NCI-H460 (cell line): ENCODE results near the gene PBX2. TPM values are rescaled to one million over a fixed set of nuclear protein-coding genes. Genes with fewer than 3 reads are reported as not detected.
"Not testable (repeated sequence)": the region's sequence is repeated elsewhere in the genome, so short reads cannot be mapped to it uniquely, and the experiment has no call there.

ENCODE experiments used
- DNase-seq: peaks from one replicate; pipeline ENCODE4 v3.0.0-alpha.2; 2016; ENCODE audit warnings: low read depth; ENCODE audit errors: extremely low read depth
- small RNA-seq, 2 experiments: library from RNA; depleted of rRNA; stranded (forward); fragments of <200 nt; gene quantifications; one replicate each; pipeline ENCODE3, GENCODE V24; 2014
- total RNA-seq: library from RNA; depleted of rRNA; stranded (reverse); fragments of >200 nt; shearing (Covaris generic); gene quantifications from 2 replicates; pipeline ENCODE4 v1.2.3, GENCODE V29; 2014; rRNA removed

The PBX2 gene
- total RNA-seq, 1 experiment from 2014 or later = 10.7 TPM

DNA sequence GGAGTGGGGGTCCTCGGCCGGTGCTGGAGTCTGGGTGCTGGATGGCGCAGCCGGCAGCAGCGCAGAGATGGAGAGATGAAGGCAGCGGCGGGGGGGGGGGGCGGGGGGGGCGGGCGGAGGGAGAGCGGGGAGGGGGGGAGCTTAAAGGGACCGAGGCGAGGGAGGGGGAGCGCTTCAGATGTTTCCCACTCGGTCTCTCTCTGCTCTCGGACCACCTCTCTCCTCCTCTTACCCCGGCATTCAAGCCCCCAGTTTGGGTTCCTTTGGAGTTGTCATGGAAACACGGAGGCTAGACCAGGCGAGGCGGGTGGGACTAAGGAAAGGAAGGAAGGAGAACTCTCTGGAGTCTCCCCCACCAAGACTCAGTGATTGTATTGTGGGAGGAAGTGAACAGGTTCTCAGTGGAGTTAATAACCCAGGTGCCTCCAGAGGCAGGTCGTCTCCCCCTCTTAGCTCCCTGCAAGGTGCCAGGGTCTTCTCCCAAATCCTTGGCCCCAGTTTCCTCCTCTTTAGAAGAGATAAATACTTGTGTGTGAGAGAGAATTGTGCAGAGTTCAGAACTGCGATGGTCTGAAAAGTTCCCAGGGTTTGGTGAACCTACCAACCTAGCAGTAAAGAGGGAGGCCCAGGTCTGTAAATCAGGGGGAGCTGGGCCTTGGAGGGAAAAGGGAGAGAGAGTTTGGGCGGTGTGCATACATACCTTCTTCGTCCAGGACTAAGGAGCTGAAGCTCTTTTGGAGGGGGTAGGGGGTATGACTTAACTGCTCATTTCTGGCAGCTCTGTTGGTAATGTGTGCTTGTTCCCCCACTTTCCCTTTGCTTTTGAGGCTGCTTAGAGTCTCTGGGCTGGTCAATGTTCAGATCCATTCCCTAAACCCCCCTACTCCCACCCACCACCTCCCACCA lies 37.9 kb downstream of the PBX2 start, which contains the start of gene PRRT1:
TSS of gene PRRT1 (minus strand) at position 77 of the 906 bp plus-strand sequence. CDS start 112 bp downstream, outside the sequence.
- no peak for DNase-seq

DNA sequence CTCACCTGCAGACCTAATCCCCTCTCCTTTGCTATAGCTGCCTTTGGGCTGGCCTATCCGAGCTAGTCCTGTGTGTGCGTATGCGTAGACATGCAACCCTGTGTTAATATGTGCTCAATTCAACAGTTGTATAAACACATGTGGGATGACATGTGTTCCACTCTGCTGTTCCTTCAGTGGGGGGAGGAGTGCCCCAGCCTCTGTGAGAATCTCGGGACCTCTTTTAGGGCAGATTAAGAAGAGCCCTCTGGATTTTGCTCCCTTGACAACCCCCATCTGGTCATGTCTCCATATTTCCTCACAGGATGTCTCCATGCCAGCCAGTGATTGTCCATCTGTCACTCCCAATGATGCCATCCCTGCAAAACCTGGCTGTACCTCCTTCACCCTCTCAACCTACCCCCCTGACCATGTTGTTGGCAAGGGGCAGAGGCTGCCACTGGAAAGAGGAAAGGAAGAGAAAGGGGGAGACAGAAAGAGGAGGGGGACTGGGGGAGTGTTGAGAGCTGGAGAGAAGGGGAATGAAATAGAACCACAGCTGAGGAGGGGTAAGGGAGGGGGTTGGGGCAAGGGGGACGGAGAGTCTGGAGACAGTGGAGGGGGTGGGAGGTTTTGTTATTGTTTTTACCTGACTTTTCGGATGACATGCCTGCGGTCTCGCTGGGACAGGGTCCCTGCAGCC lies 38.7 kb downstream of the PBX2 start:
- DNase-seq = no peak

DNA sequence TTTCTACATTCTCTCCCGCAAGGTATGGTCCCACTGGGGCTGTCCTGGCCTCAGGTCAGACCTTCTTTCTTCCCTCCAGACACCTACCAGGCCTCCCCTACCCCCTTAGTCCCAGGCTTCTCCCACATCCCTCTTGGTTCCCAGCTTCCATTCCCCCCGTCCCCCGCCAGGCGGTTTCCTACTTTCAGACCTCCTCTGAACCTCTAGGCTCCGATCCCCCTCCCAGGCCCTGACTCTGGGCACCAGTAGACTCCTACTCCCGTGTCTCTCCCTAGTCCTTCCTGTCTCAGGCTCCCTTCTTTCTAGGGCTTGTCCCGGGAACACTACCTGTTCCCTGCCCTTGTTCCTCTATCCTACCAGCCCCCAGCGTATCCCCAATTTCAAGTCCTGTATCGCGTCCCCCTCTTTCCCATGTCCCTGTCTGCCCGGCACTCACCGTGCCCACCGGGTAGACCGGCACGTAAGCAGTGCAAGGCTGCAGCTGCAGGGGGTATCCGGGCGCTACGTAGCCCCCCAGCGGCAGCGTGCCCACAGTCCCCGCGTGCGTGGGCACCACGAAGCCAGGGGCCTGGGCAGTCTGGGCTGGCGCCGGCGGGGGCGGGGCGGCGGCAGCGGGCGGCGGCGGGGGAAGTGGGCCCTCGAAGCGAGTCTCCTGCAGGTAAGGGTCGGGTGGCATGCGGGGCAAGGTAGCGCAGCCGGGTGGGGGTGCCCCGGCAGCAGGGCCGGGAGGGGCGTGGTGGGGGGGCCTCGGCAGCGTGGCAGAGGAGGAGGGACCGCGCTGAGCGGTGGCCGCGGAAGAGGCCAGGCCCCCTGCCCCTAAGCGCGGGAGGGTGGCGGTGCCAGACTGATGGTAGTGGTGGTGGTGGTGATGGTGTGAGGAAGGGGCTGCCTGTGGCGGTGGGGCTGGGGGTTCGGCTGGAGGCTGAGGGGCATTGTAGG lies 39.8 kb downstream of the PBX2 start:
- DNase-seq = no peak

DNA sequence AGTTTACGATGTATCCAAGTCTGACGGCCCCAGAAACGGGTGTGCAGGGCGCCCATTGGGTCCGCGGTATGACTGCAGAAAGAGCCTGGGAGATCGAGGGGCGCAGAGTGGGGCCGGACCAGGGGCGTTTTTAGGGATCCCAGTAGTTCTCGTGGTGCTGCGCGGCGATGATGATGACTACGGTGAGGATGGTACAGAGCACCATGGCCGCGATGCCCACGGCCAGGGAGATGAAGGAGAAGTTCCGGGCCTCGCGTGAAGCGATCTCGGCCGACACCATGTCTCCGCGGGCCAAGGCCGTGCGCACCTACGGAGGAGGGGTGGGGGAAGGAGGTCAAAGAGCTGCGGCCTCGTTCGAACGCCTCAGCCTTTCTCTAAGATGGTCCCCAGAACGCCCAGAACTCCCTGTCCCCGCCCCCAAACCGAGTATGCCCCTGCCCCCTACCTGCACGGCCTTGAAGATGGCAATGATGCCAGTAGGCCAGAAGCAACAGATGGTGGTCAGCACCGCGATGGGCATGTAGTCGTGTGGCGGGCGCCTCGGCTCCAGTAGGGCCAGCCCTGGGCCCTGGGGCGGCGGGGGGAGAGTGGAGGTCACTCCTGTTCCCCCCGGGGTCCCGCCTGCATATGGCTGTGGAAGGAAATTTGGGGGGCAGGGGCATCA lies 40.8 kb downstream of the PBX2 start:
- no peak for DNase-seq

DNA sequence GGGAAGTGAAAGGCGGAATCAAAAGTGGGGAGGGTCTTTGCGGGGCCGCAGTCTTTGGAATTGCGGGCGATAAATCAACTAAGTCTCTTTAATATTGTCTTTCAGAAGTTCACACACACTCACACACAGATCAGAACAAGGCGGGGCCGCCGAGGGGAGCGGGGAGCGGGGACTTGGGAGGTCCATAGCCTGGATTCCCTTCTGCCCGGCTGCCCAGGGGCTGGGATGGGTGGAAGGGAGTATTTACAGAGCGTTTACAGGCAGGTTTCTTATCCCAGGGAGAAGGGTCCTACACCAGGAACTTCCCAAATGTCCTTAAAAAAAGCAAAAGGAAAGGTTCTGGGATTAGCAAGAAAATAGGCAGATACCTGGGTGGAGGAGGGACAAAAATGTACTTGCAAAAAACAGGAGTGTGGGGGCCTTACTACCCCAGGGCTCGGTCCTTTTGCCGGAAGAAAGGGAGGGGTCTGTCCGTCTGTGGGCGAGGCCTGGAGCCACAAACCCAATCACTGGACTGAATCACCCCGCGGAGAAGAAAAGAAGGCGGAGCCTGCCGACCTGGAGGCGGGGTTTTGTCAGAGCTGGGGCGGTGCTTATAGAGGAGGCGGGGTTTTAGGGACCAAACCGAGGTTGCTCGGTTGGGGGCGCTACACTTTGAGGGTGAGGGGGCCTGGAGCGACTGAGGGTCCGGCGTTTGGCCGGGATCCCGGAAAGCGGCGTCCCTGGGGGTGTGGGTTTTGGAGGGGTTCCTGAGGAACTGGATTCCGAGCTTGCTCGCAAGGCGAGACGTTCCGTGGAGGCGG lies 41.5 kb downstream of the PBX2 start:
- DNase-seq = no peak

DNA sequence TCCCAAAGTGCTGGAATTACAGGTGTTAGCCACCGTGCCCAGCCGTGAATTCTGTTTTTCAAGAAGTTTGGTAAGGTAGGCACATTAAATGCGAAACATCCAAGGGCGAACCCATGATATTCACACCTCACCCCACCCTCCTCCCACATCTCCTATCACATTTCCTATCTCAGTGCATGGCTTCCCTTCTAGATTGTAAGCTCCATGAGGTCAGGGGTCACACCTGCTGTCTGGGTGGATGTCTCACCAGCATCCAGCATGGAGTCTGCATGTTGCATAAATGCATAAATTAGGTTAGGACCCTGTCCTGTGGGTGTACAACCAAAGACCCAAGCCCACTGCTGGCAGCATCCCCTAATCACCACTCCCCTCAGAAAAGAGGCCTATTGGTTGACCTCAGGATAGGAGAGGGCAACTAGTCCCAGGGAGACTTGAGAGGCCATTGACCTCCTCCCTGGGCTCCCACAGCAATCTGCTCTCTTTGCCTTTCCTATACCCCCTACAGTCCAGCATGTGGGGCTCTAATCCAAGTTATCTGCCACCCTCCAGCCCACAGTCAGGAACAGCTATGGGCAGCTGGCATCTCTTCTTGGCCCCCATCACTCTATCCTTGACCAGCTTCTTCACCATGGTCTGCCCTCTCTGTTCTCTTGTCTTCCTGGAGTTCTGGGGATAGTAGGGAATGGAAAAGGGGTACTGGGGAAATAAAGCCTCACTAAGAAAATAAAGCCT lies 42.4 kb downstream of the PBX2 start:
- DNase-seq = no peak

DNA sequence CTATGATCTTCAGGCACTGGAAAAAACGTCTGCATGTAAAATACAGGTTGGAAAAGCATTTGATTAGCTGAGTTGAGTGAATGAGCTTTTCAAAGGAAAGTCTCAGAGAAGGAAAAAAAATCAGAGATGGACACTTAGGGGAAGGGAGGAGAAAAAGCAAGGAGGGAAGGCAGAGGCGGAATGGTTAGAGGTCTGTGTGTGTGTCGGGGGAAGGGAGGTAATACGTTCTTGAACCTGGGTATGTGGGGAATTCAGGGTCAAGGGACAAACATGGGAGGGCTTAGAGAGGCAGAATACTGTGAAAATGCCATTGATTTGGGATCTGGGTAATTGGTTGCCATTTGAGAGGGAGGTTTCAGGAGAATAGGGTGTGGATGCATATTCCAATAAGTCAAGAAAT lies 43.3 kb downstream of the PBX2 start:
- DNase-seq = no peak

DNA sequence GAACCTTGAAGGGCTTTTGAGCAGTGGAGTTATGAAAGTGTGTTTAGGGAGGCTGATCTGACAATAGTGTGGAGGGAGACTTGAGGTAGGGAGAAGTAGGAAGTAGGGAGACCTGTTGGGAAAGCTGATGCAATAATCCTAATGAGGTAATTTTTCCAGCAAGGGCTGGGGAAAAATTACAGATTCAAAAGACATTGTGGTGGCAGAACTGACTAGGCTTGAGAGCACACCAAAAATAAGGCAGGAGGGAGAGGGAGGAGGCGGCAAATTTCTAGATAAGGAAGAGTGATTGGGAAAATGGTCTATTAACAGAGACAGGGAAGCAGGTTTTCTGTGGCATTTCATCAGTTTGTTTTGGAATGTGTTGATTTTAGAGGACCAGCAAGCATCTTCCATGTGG lies 43.7 kb downstream of the PBX2 start:
- DNase-seq = no peak

DNA sequence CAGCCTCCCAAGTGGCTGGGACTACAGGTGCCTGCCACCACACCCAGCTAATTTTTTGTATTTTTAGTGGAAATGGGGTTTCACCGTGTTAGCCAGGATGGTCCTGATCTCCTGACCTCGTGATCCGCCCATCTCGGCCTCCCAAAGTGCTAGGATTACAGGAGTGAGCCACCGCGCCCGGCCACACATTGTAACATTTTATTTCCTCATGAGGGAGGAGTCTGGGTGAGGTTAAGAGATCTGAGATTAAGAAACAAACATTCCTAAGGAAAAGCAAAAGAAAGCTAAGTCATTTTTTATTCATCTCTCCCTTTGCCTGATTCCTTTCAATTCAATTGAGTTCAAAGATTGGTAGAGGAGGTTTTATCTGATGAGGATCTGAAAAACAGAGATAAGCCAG lies 45.8 kb downstream of the PBX2 start:
- DNase-seq = not testable (repeated sequence)

DNA sequence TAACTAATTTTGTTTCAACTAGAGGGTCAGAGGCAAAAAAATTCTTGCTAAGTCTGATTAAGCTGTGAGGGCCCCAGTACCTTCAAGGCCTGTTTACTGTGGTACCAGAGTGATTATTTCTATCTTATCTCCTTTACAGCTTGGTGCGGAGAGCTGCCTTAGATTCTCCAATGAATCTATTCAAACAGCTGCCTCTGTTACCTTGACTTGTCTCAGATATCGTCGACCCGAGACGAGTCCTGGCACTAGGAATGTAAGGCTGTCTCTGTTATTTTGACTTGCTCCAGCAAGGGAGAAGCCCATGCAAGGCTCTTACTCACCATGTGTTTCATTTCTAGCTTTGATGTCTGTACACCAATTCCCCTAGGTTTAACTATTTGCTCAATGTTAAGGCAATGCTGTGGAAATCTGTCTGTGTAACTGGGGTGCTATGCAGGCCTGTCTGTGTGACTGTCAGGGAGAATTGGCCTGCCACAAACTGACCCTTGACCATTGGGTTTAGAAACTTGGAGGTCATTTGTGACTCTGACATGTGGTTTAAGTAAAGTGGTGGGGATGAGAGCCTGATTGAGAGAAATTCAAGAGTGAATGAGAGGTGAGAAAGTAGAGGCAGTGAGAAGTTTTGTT lies 49.5 kb downstream of the PBX2 start:
- DNase-seq = no peak

DNA sequence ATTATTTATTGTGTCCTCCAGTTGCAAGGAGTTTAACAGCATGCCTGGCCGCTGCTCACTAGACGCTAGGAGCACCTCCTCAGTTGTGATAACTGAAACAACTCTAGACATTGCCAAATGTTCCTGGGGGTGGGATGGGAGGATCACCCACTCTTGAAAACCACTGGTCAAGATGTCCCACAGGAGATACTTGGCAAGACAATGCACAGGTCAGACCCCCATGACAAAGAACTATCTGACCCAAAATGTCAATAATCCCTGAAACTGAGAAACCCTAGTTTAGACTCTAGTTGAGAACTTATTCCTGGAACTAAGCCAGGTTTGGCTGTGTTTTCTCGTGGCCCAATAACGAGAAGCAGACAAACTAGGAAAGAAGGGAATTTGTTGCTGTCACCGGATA lies 50.4 kb downstream of the PBX2 start:
- DNase-seq = no peak

DNA sequence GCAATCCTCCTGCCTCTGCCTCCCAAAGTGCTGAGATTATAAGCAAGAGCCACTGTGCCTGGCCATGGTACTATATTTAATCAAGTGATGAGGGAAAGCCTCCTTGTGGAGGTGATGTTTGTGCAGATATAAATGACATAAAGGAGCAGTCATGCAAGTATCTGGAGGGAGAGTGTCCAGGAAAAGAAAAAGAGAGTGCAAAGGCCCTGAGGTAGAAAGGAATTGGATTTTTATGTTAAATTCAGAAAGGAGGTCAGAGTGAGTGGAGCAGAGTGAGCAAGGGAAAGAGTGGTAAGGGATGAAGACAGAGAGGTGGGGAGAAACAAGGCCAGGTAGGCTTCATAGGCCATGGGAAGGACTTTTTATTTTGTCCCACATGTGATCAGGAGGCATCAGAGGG lies 52.5 kb downstream of the PBX2 start:
- no peak for DNase-seq

Small RNA genes within 50 kb of the gene (small RNA-seq; reads per million reads assigned to genes)
- gene AL662884.1 (0 reads per million in 2 experiments), gene MIR6833 (0 reads per million in 2 experiments)

Other genes with a start within 250 kb of the PBX2 start
- not detected in 2 replicates for gene CFB, start 244.1 kb downstream of the PBX2 start, total RNA-seq
- 105 and 108 TPM in 2 replicates for gene NELFE, start 231.2 kb downstream of the PBX2 start, total RNA-seq
- 22.1 and 24.1 TPM in 2 replicates for gene SKIC2, start 231.0 kb downstream of the PBX2 start, total RNA-seq
- gene DXO, start 218.1 kb downstream of the PBX2 start, total RNA-seq = 19.4 and 21.1 TPM in 2 replicates
- 0.42 and 0.81 TPM in 2 replicates for gene C4A, start 208.1 kb downstream of the PBX2 start, total RNA-seq
- gene C4B, start 175.4 kb downstream of the PBX2 start, total RNA-seq = 0.69 and 0.87 TPM in 2 replicates
- not detected in 2 replicates for gene CYP21A2, start 151.8 kb downstream of the PBX2 start, total RNA-seq
- 22.2 and 24.6 TPM in 2 replicates for gene TNXB, start 80.9 kb downstream of the PBX2 start, total RNA-seq
- gene ATF6B, start 62.0 kb downstream of the PBX2 start, total RNA-seq = 20.7 and 26.2 TPM in 2 replicates
- 4.9 and 5.7 TPM in 2 replicates for gene FKBPL, start 59.9 kb downstream of the PBX2 start, total RNA-seq
- 0.20 and 0.37 TPM in 2 replicates for gene PRRT1, start 38.3 kb downstream of the PBX2 start, total RNA-seq
- 25.2 and 29.5 TPM in 2 replicates for gene PPT2, start 36.1 kb downstream of the PBX2 start, total RNA-seq
- 3.7 and 6.0 TPM in 2 replicates for gene EGFL8, start 25.6 kb downstream of the PBX2 start, total RNA-seq
- 47.7 and 49.0 TPM in 2 replicates for gene AGPAT1, start 14.1 kb downstream of the PBX2 start, total RNA-seq
- gene RNF5, start 11.8 kb downstream of the PBX2 start, total RNA-seq = 30.1 and 31.6 TPM in 2 replicates
- gene AGER, start 5.9 kb downstream of the PBX2 start, total RNA-seq = 1.2 and 1.3 TPM in 2 replicates
- gene GPSM3, start 2.4 kb upstream of the PBX2 start, total RNA-seq = 0.92 and 1.4 TPM in 2 replicates
- 1.5 and 1.7 TPM in 2 replicates for gene NOTCH4, start 33.9 kb upstream of the PBX2 start, total RNA-seq
- not detected in 2 replicates for gene TSBP1, start 181.7 kb upstream of the PBX2 start, total RNA-seq
- not detected in 2 replicates for gene BTNL2, start 217.0 kb upstream of the PBX2 start, total RNA-seq
- gene HLA-DRA, start 249.7 kb upstream of the PBX2 start, total RNA-seq = 0.12 TPM in 1 of 2 replicates, not detected in the other